Panc1 (cell line): ENCODE results near the gene DTX3L.

Experiments
- CTCF ChIP-seq: fragments of 450-650 bp; IDR thresholded peaks from 2 replicates; pipeline ENCODE4 v1.5.1; 2017; ENCODE audit warnings: mild to moderate bottlenecking
- POLR2AphosphoS5 ChIP-seq: IDR thresholded peaks from 2 replicates; pipeline ENCODE4 v1.6.1; 2012; ENCODE audit warnings: mild to moderate bottlenecking, low read depth, low read length, moderate library complexity
- SIN3A ChIP-seq: IDR thresholded peaks from 2 replicates; pipeline ENCODE4 v1.6.1; 2012; ENCODE audit warnings: low read depth, mild to moderate bottlenecking, low read length, moderate library complexity, borderline replicate concordance; ENCODE audit not compliant: insufficient read depth

- no peak for TF ChIP-seq CTCF
- no peak for TF ChIP-seq POLR2AphosphoS5
- no peak for TF ChIP-seq SIN3A
These were observed 34.4 kb downstream of the DTX3L start for GRCh38 chr3:122598556-122598955.
